A549 (cell line): ENCODE measurements around the gene SLC19A1.
A peak's percentile ranks its signal among the peaks of the same experiment; 100 is the strongest.

Source experiments
- EHMT2 ChIP-seq: fragments of 200-600 bp; sonication (generic); IDR thresholded peaks from 2 replicates; pipeline ENCODE4 v1.6.1; 2016; ENCODE audit warnings: antibody characterized with exemption, low read depth, mild to moderate bottlenecking, moderate library complexity
- ESRRA ChIP-seq: fragments of 150-350 bp; IDR thresholded peaks from 2 replicates; pipeline ENCODE4 v1.6.1; 2014; ENCODE audit warnings: mild to moderate bottlenecking, low read length, borderline replicate concordance
- HDAC2 ChIP-seq: fragments of 200-600 bp; sonication (generic); IDR thresholded peaks from 2 replicates; pipeline ENCODE4 v1.6.1; 2016
- JUN ChIP-seq, 2 experiments: fragments of >200 bp; sonication (Bioruptor Twin); formaldehyde crosslinking; IDR thresholded peaks; 2 replicates in 1 of 2; 3 replicates in 1 of 2; pipeline ENCODE4 v1.6.1; 2016 to 2017
- JUNB ChIP-seq: fragments of >200 bp; sonication (Bioruptor Twin); formaldehyde crosslinking; IDR thresholded peaks from 2 replicates; pipeline ENCODE4 v1.6.1; 2016
- MYC ChIP-seq: IDR thresholded peaks from 2 replicates; pipeline ENCODE4 v1.6.1; 2012; ENCODE audit warnings: mild to moderate bottlenecking, inconsistent platforms, low read length, improper control_type of control experiment, borderline replicate concordance
- PHF8 ChIP-seq: fragments of 200-600 bp; sonication (generic); IDR thresholded peaks from 2 replicates; pipeline ENCODE4 v1.6.1; 2016; ENCODE audit warnings: low read depth, mild to moderate bottlenecking, antibody characterized with exemption, moderate library complexity, borderline replicate concordance
- POLR2A ChIP-seq: IDR thresholded peaks from 2 replicates; pipeline ENCODE4 v1.6.1; 2012; ENCODE audit warnings: mild to moderate bottlenecking, low read length
- RCOR1 ChIP-seq: fragments of 150-350 bp; IDR thresholded peaks from 2 replicates; pipeline ENCODE4 v1.6.1; 2014; ENCODE audit warnings: antibody characterized with exemption, low read length, low read depth
- SREBF2 ChIP-seq: fragments of 450-650 bp; IDR thresholded peaks from 2 replicates; pipeline ENCODE4 v1.6.1; 2014; ENCODE audit warnings: mild to moderate bottlenecking, moderate library complexity
- TF ChIP-seq, protein P1 (sequence below): fragments of 200-600 bp; sonication (generic); IDR thresholded peaks from 2 replicates; pipeline ENCODE4 v1.6.1; 2016; ENCODE audit warnings: antibody characterized with exemption, mild to moderate bottlenecking, moderate library complexity
- TF ChIP-seq, protein P2 (sequence below): fragments of >200 bp; sonication (Bioruptor Twin); formaldehyde crosslinking; IDR thresholded peaks from 3 replicates; pipeline ENCODE4 v1.5.1; 2016

DNA sequence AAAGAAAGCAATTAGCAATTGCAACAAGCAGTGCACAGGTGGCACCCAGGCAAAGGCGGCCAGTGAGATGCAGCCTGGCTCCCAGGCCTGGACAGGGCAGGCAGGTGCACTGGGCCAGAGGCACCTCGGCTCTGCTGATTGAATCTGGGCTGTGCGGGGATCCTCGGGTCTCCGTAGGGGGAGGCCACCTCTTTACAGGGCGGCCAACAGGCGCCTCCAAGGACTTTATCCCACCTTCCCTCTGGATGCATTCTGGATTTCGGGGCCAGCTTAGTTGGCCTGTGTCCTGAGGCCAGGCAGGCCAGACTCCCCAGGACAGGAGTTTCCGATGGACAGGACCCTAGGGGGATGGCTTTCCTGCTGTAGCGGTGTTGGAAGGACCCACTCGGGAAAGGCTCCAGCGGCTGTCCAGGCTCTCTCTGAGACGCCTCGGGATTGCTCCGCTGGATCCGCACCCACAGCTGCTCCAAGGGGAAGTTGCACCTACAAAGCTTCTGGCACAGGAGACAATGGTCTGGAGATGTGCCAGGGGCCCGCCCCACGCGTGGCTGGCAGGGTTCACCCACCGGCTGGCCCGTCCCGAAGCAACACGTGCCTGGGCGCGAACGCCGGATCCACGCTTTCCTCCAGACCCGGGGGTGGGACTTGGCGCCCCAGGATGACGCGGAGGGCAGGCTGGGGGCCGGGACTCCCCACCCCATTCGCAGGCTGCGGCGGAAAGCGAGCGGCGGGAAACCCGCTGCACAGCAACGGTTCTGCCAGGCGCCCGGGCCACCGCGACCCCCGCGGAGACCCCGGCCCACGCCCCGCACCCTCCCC is 810 bp downstream of the SLC19A1 start:
- TF ChIP-seq, protein P1, sequence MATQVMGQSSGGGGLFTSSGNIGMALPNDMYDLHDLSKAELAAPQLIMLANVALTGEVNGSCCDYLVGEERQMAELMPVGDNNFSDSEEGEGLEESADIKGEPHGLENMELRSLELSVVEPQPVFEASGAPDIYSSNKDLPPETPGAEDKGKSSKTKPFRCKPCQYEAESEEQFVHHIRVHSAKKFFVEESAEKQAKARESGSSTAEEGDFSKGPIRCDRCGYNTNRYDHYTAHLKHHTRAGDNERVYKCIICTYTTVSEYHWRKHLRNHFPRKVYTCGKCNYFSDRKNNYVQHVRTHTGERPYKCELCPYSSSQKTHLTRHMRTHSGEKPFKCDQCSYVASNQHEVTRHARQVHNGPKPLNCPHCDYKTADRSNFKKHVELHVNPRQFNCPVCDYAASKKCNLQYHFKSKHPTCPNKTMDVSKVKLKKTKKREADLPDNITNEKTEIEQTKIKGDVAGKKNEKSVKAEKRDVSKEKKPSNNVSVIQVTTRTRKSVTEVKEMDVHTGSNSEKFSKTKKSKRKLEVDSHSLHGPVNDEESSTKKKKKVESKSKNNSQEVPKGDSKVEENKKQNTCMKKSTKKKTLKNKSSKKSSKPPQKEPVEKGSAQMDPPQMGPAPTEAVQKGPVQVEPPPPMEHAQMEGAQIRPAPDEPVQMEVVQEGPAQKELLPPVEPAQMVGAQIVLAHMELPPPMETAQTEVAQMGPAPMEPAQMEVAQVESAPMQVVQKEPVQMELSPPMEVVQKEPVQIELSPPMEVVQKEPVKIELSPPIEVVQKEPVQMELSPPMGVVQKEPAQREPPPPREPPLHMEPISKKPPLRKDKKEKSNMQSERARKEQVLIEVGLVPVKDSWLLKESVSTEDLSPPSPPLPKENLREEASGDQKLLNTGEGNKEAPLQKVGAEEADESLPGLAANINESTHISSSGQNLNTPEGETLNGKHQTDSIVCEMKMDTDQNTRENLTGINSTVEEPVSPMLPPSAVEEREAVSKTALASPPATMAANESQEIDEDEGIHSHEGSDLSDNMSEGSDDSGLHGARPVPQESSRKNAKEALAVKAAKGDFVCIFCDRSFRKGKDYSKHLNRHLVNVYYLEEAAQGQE = no peak
- no peak for TF ChIP-seq JUNB
- no peak for TF ChIP-seq HDAC2
- TF ChIP-seq, protein P2, sequence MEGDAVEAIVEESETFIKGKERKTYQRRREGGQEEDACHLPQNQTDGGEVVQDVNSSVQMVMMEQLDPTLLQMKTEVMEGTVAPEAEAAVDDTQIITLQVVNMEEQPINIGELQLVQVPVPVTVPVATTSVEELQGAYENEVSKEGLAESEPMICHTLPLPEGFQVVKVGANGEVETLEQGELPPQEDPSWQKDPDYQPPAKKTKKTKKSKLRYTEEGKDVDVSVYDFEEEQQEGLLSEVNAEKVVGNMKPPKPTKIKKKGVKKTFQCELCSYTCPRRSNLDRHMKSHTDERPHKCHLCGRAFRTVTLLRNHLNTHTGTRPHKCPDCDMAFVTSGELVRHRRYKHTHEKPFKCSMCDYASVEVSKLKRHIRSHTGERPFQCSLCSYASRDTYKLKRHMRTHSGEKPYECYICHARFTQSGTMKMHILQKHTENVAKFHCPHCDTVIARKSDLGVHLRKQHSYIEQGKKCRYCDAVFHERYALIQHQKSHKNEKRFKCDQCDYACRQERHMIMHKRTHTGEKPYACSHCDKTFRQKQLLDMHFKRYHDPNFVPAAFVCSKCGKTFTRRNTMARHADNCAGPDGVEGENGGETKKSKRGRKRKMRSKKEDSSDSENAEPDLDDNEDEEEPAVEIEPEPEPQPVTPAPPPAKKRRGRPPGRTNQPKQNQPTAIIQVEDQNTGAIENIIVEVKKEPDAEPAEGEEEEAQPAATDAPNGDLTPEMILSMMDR = no peak
- no peak for TF ChIP-seq RCOR1
- peak; percentile 41; the same call in 1 of the 2 replicates for TF ChIP-seq POLR2A
- TF ChIP-seq ESRRA = no peak
- TF ChIP-seq PHF8 = no peak
- no peak for TF ChIP-seq SREBF2
- peak; percentile 87 for TF ChIP-seq MYC
- TF ChIP-seq EHMT2 = no peak
- no peak for TF ChIP-seq JUN (IDR thresholded peaks at IDR 0.05)
